ENCODE measurements around the gene CSPG4. TPM values are rescaled to one million over a fixed set of nuclear protein-coding genes. Genes with fewer than 3 reads are reported as not detected.

Gene CSPG4
- polyA plus RNA-seq, 1 experiment = 5.8 TPM

GRCh38 chr15:75677465-75678323, 35.0 kb downstream of the CSPG4 start:
- CTCF ChIA-PET = interaction anchor here (1.1 kb wide), 1 partner anchor 39 kb away, joined by 5 read pairs; no protein-coding TSS in a partner anchor
- POLR2A ChIA-PET = no interaction called here
- H3K9me3 ChIP-seq (ENCODE audit: control insufficient read depth, insufficient read depth, low read length) = no peaks in the 10 kb centered on the region; the same call in 1 of the 2 replicates
- H3K27me3 ChIP-seq (ENCODE audit: control insufficient read depth, insufficient read depth, low read length) = no peaks in the 10 kb centered on the region
- DNase-seq (ENCODE audit: low read depth, low spot score) = no peak
- no peak overlapping the region for H3K4me3 ChIP-seq (ENCODE audit: low read depth, low read length)
- H3K27ac ChIP-seq (ENCODE audit: low read depth, low read length) = no peak overlapping the region
- no peak for TF ChIP-seq CTCF (IDR thresholded peaks at IDR 0.05; ENCODE audit: low read depth, low read length)

GRCh38 chr15:75676688-75677464, 35.8 kb downstream of the CSPG4 start:
- no peak for TF ChIP-seq CTCF (IDR thresholded peaks at IDR 0.05; ENCODE audit: low read depth, low read length)
- no peaks in the 10 kb centered on the region; the same call in 1 of the 2 replicates for H3K9me3 ChIP-seq (ENCODE audit: control insufficient read depth, insufficient read depth, low read length)
- CTCF ChIA-PET = no interaction called here
- no peaks in the 10 kb centered on the region for H3K27me3 ChIP-seq (ENCODE audit: control insufficient read depth, insufficient read depth, low read length)
- no peak overlapping the region for H3K4me3 ChIP-seq (ENCODE audit: low read depth, low read length)
- no peak overlapping the region for H3K27ac ChIP-seq (ENCODE audit: low read depth, low read length)
- no peak for DNase-seq (ENCODE audit: low read depth, low spot score)
- POLR2A ChIA-PET = no interaction called here

GRCh38 chr15:75675579-75676404, 36.9 kb downstream of the CSPG4 start:
- CTCF ChIA-PET = interaction anchor here (1.3 kb wide), 1 partner anchor 307 kb away, joined by 3 read pairs; the partner anchor contains the start of gene MAN2C1
- no peaks in the 10 kb centered on the region for H3K27me3 ChIP-seq (ENCODE audit: control insufficient read depth, insufficient read depth, low read length)
- POLR2A ChIA-PET = no interaction called here
- no peak overlapping the region for H3K4me3 ChIP-seq (ENCODE audit: low read depth, low read length)
- no peak overlapping the region for H3K27ac ChIP-seq (ENCODE audit: low read depth, low read length)
- TF ChIP-seq CTCF (IDR thresholded peaks at IDR 0.05; ENCODE audit: low read depth, low read length) = no peak
- DNase-seq (ENCODE audit: low read depth, low spot score) = no peak
- no peaks in the 10 kb centered on the region; the same call in 1 of the 2 replicates for H3K9me3 ChIP-seq (ENCODE audit: control insufficient read depth, insufficient read depth, low read length)

- no peak for TF ChIP-seq CTCF (IDR thresholded peaks at IDR 0.05; ENCODE audit: low read depth, low read length)
- POLR2A ChIA-PET = interaction anchor here (1.4 to 3.3 kb wide), 3 partner anchors 27 to 49 kb away, joined by 8 to 31 read pairs (median 26); partner anchors contain the start of genes IMP3, SNUPN and SNX33
- Histone ChIP-seq H3K27ac (ENCODE audit: low read depth, low read length) (peak overlapping the region; percentile 87), H3K9me3 (ENCODE audit: control insufficient read depth, insufficient read depth, low read length) (no peaks in the 10 kb centered on the region; the same call in 1 of the 2 replicates), H3K27me3 (ENCODE audit: control insufficient read depth, insufficient read depth, low read length) (no peaks in the 10 kb centered on the region), H3K4me3 (ENCODE audit: low read depth, low read length) (no peak overlapping the region)
- DNase-seq (ENCODE audit: low read depth, low spot score) = no peak
- CTCF ChIA-PET = interaction anchor here (1.7 kb wide), 1 partner anchor 307 kb away, joined by 4 read pairs; the partner anchor contains the start of gene MAN2C1
Measured at GRCh38 chr15:75674366-75674765, 38.3 kb downstream of the CSPG4 start.
